DMS53 (cell line): ENCODE data around the gene TNK1.
"Not testable (repeated sequence)": the region's sequence is repeated elsewhere in the genome, so short reads cannot be mapped to it uniquely, and the experiment has no call there.

ENCODE experiments used
- DNase-seq: peaks from one replicate; lab custom pipeline; 2025; lab: John Stamatoyannopoulos, UW

The TNK1 gene

GRCh38 chr17:7355573-7355972, 25.3 kb upstream of the TNK1 start:
- no peak for DNase-seq

- DNase-seq: peak; percentile 94
These were observed 24.8 kb upstream of the TNK1 start for GRCh38 chr17:7356072-7356549.

GRCh38 chr17:7356756-7357155, 24.1 kb upstream of the TNK1 start:
- DNase-seq: no peak

GRCh38 chr17:7357381-7357780, 23.5 kb upstream of the TNK1 start:
- DNase-seq: no peak

GRCh38 chr17:7361906-7362305, 19.0 kb upstream of the TNK1 start:
- no peak for DNase-seq

- DNase-seq: no peak
These were observed 17.6 kb upstream of the TNK1 start for GRCh38 chr17:7363311-7363710.

- DNase-seq: not testable (repeated sequence)
These were observed 14.9 kb upstream of the TNK1 start for GRCh38 chr17:7365963-7366362.

GRCh38 chr17:7367083-7367482, 13.8 kb upstream of the TNK1 start:
- DNase-seq: no peak

- no peak for DNase-seq
These were observed 12.8 kb upstream of the TNK1 start for GRCh38 chr17:7367918-7368598.

GRCh38 chr17:7368599-7368994, 12.3 kb upstream of the TNK1 start:
- DNase-seq: not testable (repeated sequence)

GRCh38 chr17:7369825-7370224, 11.1 kb upstream of the TNK1 start:
- no peak for DNase-seq

GRCh38 chr17:7370853-7371252, 10.0 kb upstream of the TNK1 start:
- no peak for DNase-seq

- no peak for DNase-seq
These were observed 6.5 kb upstream of the TNK1 start for GRCh38 chr17:7374353-7374752.

- no peak for DNase-seq
These were observed 1.8 kb upstream of the TNK1 start for GRCh38 chr17:7379134-7379533.

- DNase-seq: peak; percentile 54
These were observed 568 bp upstream of the TNK1 start for GRCh38 chr17:7380321-7380720.

GRCh38 chr17:7382901-7383300, 2.0 kb downstream of the TNK1 start:
- DNase-seq: no peak

GRCh38 chr17:7383371-7383741, 2.5 kb downstream of the TNK1 start:
- DNase-seq: no peak

GRCh38 chr17:7383742-7384488, 3.0 kb downstream of the TNK1 start:
- no peak for DNase-seq

GRCh38 chr17:7384489-7385081, 3.7 kb downstream of the TNK1 start:
- DNase-seq: no peak

GRCh38 chr17:7388856-7389255, 8.0 kb downstream of the TNK1 start:
- no peak for DNase-seq

GRCh38 chr17:7389924-7390910, 9.3 kb downstream of the TNK1 start:
- DNase-seq: no peak

- DNase-seq: no peak
These were observed 10.4 kb downstream of the TNK1 start for GRCh38 chr17:7391307-7391706.
